Measurements from ENCODE around the gene CAPN2.

The CAPN2 gene

DNA sequence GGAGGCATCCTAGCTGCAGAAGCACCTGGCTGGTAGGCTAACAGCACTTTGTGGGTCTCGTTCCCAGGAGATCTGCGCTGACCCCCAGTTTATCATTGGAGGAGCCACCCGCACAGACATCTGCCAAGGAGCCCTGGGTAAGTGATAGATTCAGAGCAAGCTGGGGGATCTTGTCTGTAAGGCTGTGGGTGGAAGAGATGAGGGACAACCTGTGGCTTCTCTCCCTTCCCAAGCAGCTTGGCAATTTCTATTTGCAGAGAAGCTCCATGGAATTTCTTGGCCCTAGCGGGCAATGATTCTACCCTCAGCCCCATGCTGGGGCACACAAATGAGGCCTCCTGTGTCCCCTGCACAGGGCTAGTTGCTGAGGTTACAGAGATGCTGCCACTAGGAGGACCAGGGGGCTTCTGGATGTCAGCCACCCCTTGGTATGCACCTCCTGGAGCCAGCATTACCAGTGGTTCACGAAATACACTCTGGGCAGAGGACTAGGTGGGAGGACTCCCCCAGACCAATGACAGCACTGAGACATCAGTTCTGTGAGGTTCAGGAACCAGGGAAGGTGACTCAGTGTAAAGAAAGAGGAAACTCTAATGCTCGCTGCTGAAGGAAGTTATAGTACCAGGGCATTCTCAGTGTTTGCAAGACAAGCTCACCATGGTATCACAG is 5.5 kb downstream of the CAPN2 start:
- no peak for DNase-seq (ENCODE audit: insufficient read length, low spot score)
- TF ChIP-seq, protein P1, sequence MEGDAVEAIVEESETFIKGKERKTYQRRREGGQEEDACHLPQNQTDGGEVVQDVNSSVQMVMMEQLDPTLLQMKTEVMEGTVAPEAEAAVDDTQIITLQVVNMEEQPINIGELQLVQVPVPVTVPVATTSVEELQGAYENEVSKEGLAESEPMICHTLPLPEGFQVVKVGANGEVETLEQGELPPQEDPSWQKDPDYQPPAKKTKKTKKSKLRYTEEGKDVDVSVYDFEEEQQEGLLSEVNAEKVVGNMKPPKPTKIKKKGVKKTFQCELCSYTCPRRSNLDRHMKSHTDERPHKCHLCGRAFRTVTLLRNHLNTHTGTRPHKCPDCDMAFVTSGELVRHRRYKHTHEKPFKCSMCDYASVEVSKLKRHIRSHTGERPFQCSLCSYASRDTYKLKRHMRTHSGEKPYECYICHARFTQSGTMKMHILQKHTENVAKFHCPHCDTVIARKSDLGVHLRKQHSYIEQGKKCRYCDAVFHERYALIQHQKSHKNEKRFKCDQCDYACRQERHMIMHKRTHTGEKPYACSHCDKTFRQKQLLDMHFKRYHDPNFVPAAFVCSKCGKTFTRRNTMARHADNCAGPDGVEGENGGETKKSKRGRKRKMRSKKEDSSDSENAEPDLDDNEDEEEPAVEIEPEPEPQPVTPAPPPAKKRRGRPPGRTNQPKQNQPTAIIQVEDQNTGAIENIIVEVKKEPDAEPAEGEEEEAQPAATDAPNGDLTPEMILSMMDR (IDR thresholded peaks at IDR 0.05; ENCODE audit: insufficient read depth, missing control alignments): no peak
- FAIRE-seq: no peak

DNA sequence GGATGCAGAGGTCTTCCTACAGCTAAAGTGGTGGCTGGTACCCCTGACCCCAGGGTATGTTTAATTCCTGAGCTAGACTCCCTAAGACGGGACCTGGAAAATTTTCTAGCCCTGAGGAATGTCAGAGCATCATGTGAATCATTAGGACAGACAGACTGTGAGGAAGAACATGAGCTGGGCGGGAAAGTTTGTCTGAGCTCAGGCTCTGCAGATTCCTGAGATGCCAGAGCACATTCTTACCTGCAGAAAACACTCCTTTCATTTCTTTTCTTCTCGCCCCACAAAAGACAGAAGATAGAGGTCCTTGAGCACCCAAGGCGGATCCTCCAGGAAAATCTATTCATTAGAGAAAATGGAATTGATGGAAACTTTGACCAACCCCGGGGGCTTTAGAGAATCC is 6.5 kb downstream of the CAPN2 start:
- no peak for FAIRE-seq
- DNase-seq (ENCODE audit: insufficient read length, low spot score): no peak
- TF ChIP-seq, protein P1 (IDR thresholded peaks at IDR 0.05; ENCODE audit: insufficient read depth, missing control alignments): no peak

DNA sequence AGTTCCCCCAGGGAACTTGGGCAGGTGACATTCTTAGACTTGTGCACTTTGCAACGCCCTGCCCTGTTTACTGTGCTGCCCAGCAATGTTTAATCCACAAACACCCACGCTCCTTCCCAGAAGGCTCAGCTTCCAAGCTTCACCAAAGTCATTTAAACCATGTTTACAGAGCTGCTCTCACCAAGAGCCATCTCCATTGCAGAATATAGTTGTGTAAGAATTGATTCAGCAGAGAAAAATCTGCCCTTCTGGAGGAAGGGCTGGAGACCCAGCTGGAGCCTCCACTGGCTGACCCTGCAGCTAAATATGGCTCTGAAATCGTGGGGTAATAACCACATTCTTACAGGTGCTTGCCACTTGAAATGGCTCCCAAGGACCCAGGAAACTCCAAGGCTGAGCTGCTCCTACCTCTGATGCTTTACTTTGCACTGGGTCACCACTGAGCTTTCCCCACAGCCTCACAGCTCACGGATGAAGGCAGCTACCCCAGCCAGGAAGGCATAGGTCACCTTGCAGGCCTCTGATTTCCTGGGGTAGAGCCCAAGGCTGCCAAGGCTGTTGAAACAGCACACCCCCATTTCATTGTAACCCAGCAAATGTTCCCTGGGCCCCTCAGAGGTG is 8.7 kb downstream of the CAPN2 start:
- no peak for FAIRE-seq
- DNase-seq (ENCODE audit: insufficient read length, low spot score): no peak
- TF ChIP-seq, protein P1 (IDR thresholded peaks at IDR 0.05; ENCODE audit: insufficient read depth, missing control alignments): no peak

DNA sequence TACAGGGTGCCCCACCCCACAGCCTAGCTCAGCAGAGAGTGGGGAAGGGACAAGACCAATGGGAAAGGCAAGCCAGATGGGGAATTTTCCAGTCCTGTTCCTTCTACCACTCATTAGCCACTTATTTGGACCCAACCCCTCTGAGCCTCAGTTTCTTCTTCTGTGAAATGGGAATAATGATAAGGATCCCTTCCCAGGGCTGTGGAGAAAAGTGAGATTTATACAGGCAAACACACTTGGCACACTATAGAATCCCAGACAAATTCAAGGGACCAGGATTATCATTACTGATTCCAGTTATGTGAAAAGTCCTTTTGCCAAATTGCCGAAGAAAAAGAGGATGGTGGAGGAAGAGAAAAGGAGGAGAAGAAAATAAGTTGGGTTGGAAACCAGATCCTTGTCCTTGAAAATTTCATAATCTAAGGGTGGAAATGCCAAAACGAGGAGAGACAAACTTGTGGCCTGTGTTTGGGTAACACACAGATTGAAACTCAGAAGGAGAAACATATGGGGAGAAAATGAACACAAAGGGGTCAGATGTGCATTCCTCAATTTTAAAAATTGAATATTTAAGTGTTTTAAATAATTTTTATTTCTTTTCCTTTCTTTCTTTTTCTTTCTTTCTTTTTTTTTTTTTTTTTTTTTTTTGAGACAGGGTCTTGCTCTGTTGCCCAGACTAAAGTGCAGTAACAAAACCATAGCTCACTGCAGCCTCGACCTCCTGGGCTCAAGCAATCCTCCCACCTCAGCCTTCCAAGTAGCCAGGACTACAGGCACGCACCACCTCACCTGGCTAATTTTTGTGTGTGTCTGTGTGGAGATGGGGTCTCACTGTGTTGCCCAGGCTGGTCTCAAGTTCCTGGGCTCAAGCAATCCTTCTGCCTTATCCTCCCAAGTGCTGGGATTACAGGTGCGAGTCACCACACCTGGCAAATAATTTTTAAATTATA is 9.6 kb downstream of the CAPN2 start:
- DNase-seq (ENCODE audit: insufficient read length, low spot score) (no peak), FAIRE-seq (no peak)
- TF ChIP-seq, protein P1 (IDR thresholded peaks at IDR 0.05; ENCODE audit: insufficient read depth, missing control alignments): no peak

DNA sequence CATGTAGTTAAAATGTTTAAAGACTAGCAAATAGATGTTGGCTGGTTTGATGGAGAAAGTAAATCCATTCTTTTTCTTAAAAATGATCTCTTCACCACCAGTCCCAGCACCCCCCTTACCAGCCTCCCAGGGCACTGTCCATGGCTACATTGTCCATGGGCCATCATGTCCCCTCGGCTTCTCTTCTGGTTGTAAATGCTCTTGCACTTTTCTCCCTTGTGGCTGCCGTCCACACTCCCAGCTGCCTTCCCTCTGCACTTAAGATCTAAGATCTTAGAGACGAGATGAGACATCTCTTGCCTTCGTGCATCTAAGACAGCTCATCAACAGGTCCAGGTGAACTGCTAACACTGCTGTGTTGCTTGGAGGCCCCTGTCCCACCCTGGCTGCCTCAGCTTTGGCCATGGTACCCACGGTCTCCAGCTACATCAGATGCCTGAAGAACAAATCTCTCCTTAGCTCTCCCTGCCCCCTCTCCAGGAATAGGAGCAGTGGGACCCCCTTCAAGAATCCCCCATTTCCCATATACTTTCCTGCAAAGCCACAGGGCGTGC is 11.1 kb downstream of the CAPN2 start:
- TF ChIP-seq, protein P1 (IDR thresholded peaks at IDR 0.05; ENCODE audit: insufficient read depth, missing control alignments): no peak
- no peak for FAIRE-seq
- DNase-seq (ENCODE audit: insufficient read length, low spot score): no peak

DNA sequence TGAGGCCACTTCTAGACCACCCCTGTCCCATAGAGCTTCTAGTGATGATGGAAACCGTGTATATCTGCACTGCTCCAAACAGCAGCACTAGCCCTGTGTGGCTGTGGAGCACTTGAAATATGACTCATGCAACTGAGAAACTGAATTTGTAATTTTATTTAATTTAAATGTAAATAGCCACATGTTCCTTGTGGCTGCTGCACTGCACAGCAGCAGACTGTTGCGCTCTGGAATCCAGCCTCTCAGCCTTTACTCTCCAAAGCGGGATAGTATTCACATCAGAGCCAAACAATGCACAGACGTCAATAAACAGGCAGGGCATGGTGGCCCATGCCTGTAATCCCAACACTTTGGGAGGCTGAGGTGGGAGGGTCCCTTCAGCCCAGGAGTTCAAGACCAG is 12.0 kb downstream of the CAPN2 start:
- no peak for DNase-seq (ENCODE audit: insufficient read length, low spot score)
- FAIRE-seq: no peak
- TF ChIP-seq, protein P1 (IDR thresholded peaks at IDR 0.05; ENCODE audit: insufficient read depth, missing control alignments): no peak

Data from D721Med (cell line).